HFFc6 (cell line): Measurements from ENCODE around the gene SCARB2. TPM values are rescaled to one million over a fixed set of nuclear protein-coding genes. Genes with fewer than 3 reads are reported as not detected.

Experiments used
- DNase-seq: peaks from one replicate; pipeline ENCODE4 v3.0.0-alpha.2; 2018
- H3K27ac Mint-ChIP-seq: 2 replicates; pipeline ENCODE4 v1.8.0; 2020; ENCODE audit warnings: mild to moderate bottlenecking, mixed read lengths
- H3K27me3 Mint-ChIP-seq: 2 replicates; pipeline ENCODE4 v1.8.0; 2021; ENCODE audit warnings: mild to moderate bottlenecking, moderate library complexity, mixed read lengths; ENCODE audit not compliant: insufficient read depth
- H3K36me3 Mint-ChIP-seq: 2 replicates; pipeline ENCODE4 v1.8.0; 2021; ENCODE audit warnings: low read depth, mixed read lengths
- H3K4me1 Mint-ChIP-seq: 2 replicates; pipeline ENCODE4 v1.8.0; 2020; ENCODE audit warnings: low read depth, mixed read lengths
- H3K4me3 Mint-ChIP-seq: 2 replicates; pipeline ENCODE4 v1.8.0; 2020; ENCODE audit warnings: mild to moderate bottlenecking, moderate library complexity, mixed read lengths
- H3K9me3 Mint-ChIP-seq: 2 replicates; pipeline ENCODE4 v1.8.0; 2020; ENCODE audit warnings: mild to moderate bottlenecking, mixed read lengths
- total RNA-seq, 6 experiments: library from RNA; stranded (reverse); fragmentation: NEBNext Ultra II Directional; extraction: Animal tissue kit (Norgen Biotek cat#: 25700); gene quantifications; 2 replicates in 1 of 6; 3 replicates in 5 of 6; pipeline ENCODE4 v1.2.3, GENCODE V29; 2021
- TF ChIP-seq, protein P1 (sequence below): fragments of 200-600 bp; sonication (generic); IDR thresholded peaks from 2 replicates; pipeline ENCODE4 v1.5.0; 2021; ENCODE audit warnings: antibody characterized with exemption, mild to moderate bottlenecking

SCARB2 gene
- total RNA-seq, 6 experiments from 2014 or later = 126 to 145 (median 138) TPM

DNA sequence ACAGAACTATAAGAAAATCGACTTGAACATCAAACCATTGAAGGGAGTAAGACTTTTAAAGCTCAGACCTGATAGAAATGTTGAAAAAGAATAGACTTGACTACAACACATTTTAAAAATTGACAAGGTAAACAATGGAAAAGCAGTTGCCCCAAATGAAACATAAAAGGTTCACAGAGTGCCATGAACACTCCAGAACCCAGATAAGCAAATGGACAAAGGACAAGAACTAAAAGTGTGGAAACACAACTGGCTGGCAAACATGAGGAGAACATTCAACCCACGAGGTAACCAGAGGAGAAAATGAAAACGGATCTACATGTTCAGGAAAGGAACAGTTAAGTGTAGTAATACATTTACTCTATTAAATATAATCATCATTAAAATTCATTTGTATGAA is 26.5 kb downstream of the SCARB2 start:
- TF ChIP-seq, protein P1, sequence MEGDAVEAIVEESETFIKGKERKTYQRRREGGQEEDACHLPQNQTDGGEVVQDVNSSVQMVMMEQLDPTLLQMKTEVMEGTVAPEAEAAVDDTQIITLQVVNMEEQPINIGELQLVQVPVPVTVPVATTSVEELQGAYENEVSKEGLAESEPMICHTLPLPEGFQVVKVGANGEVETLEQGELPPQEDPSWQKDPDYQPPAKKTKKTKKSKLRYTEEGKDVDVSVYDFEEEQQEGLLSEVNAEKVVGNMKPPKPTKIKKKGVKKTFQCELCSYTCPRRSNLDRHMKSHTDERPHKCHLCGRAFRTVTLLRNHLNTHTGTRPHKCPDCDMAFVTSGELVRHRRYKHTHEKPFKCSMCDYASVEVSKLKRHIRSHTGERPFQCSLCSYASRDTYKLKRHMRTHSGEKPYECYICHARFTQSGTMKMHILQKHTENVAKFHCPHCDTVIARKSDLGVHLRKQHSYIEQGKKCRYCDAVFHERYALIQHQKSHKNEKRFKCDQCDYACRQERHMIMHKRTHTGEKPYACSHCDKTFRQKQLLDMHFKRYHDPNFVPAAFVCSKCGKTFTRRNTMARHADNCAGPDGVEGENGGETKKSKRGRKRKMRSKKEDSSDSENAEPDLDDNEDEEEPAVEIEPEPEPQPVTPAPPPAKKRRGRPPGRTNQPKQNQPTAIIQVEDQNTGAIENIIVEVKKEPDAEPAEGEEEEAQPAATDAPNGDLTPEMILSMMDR = no peak
- no peak for DNase-seq
- Mint-ChIP-seq H3K9me3 (no peaks in the 10 kb centered on the region), H3K36me3 (peaks cover 27% of the 10 kb centered on the region), H3K27me3 (peaks cover 3% of the 10 kb centered on the region; the same call in 1 of the 2 replicates), H3K4me1 (peaks cover 21% of the 10 kb centered on the region), H3K4me3 (no peak overlapping the region), H3K27ac (peak overlapping the region; percentile 3; the same call in 1 of the 2 replicates)

DNA sequence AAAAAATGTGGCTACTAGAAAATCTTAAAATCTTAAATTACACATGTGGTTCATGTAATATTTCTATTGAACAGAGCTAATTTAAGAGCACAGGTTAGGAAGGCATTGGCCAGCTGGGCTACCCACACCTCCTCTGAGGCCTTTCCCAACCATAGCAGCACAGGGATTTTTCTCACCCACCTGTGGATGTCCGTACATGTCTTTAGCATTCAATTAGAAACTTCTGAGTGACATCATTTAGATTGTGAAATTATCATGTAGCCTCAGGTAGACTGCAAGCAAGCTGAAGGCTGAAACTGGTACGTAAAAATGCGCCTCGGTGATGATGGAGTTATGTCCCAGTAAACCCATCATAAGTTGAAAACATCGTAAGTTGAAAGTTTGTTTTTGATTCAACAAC is 31.2 kb downstream of the SCARB2 start:
- Mint-ChIP-seq H3K4me3 (no peak overlapping the region), H3K9me3 (no peaks in the 10 kb centered on the region), H3K4me1 (peaks cover 15% of the 10 kb centered on the region), H3K27me3 (no peaks in the 10 kb centered on the region), H3K36me3 (peaks cover 8% of the 10 kb centered on the region), H3K27ac (no peak overlapping the region)
- DNase-seq = no peak
- TF ChIP-seq, protein P1 = no peak

DNA sequence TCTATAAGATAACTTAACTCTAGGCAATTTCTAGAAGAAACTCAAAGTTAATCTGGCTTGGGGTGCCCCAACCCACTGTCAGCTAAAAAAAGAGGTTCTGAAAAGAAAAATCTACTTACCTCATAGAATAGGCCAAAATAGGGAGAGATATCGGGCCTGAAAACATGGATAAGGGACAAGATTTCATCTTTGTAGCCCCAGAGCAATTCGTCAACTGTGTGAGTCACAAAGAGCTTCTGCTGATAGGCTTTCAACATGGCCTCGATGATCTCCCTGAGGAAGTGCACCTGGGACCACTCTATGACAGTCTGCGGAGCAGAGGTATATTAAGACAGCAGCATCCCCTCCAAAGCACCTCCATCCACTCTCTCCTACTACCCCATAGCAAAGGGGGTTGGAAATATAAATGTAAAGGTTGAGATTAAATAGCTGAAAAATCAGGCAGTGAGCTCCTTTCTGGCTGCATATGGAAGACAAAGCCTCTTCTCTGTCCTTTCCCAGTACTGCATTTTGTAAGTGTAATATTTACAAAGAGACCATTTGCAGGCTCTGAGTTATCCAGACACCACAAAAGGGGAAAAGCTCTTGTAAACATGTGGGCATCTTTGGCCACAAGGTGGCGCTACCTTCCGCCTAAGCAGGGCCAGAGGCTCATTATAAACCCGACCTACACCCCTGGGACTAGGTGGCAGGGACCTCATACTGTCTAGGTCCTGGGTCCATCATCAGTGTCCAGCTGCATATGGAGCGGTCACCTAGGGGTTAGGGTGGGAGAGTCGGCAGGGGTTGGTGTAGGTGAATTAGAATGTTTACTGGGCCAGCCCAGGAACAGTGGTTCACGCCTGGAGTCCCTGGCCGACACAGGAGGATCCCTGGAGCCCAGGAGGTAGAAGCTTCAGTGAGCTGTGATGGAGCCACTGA is 34.0 kb downstream of the SCARB2 start:
- H3K4me3 Mint-ChIP-seq = no peak overlapping the region
- H3K27me3 Mint-ChIP-seq = no peaks in the 10 kb centered on the region
- peaks cover 7% of the 10 kb centered on the region; the same call in 1 of the 2 replicates for H3K36me3 Mint-ChIP-seq
- no peak overlapping the region for H3K27ac Mint-ChIP-seq
- H3K4me1 Mint-ChIP-seq = peaks cover 15% of the 10 kb centered on the region
- no peaks in the 10 kb centered on the region for H3K9me3 Mint-ChIP-seq
- peak; percentile 63 for DNase-seq
- TF ChIP-seq, protein P1 = peak; percentile 99

DNA sequence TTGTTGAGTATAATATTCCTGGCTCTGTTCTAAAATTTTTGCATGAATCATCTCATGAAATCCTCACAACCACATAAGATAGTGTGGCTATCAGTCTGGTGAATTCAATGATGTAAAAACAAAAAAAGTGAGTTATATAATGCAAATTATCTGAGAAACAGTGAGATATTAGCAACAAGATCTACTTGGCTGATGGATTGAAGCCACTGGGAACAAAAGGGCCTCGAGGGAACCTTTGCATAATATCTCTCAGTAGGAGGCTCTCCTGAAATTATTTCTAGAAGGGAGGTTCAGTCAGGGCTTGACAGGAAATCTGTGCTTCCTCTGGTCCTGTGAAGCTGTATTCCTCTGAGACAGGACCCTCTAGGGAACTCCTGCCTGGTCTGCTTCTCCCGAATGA is 35.3 kb downstream of the SCARB2 start:
- no peaks in the 10 kb centered on the region for H3K9me3 Mint-ChIP-seq

DNA sequence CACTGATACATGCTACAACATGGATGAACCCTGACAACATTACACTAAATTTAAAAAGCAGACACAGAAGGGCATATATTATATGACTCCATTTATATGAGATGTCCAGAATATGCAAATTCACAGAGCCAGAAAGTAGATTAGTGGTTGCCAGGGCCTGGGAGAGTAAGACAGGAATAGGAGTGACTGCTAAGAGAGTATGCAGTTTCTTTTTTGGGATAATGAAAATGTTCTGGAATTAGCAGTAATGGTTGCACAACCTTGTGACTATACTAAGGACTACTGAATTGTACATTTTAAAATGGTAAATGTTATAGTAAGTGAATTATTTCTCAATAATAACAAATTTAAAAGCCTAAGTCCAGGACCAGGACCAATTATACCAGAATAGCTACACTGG is 35.9 kb downstream of the SCARB2 start:
- H3K4me3 Mint-ChIP-seq = no peak overlapping the region
- DNase-seq = no peak
- peaks cover 13% of the 10 kb centered on the region; the same call in 1 of the 2 replicates for H3K36me3 Mint-ChIP-seq
- H3K4me1 Mint-ChIP-seq = peaks cover 5% of the 10 kb centered on the region; the same call in 1 of the 2 replicates
- no peaks in the 10 kb centered on the region for H3K9me3 Mint-ChIP-seq
- H3K27ac Mint-ChIP-seq = no peak overlapping the region
- H3K27me3 Mint-ChIP-seq = no peaks in the 10 kb centered on the region
- TF ChIP-seq, protein P1 = no peak

More for the DNA sequence above, 35.3 kb downstream of the SCARB2 start:
- TF ChIP-seq, protein P1 = no peak
- Mint-ChIP-seq H3K4me1 (peaks cover 5% of the 10 kb centered on the region; the same call in 1 of the 2 replicates), H3K27ac (no peak overlapping the region), H3K4me3 (no peak overlapping the region), H3K27me3 (no peaks in the 10 kb centered on the region), H3K36me3 (peaks cover 10% of the 10 kb centered on the region; the same call in 1 of the 2 replicates)
- DNase-seq = no peak
